ENCODE data around the gene PLAC1.

Gene PLAC1

DNA sequence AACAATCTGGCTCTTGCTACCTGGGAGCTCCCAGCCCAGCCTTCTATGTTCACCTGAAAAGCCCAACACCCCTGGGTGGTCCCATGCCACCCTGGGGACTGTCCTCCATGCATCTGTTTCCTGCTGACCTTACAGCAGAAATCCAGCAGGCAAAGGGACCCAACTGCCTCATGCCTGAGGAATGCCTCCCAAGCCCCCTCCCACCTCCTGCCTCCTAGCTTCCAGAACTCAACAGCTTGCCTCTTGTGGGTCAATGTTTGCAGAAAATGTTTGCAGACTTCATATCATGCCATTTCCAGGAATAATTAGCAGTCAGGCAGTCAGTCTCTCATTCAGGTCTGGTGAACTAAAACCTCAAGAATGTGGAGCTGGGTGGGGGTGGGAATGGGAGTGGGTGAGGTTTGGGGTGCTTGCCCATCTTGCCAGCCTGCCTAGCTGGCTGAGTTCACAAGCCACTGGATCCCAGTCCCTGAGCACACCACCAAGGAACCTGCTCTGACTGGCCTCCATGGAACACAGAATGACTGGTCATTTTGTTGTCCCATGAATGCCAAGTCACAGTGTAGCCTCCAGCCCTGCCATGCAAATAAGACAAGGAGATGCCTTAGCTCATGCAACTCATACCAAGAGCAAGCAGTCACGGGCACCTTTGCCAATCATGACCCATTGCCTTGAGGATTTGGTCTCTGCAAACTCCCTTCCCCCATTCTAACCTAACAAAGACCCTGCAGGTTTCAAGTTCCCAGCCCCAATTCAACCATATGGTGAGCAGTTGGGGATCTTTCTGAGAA, 12.1 kb upstream of the PLAC1 start:
- no peak for DNase-seq (ENCODE audit: low read depth, low spot score)

DNA sequence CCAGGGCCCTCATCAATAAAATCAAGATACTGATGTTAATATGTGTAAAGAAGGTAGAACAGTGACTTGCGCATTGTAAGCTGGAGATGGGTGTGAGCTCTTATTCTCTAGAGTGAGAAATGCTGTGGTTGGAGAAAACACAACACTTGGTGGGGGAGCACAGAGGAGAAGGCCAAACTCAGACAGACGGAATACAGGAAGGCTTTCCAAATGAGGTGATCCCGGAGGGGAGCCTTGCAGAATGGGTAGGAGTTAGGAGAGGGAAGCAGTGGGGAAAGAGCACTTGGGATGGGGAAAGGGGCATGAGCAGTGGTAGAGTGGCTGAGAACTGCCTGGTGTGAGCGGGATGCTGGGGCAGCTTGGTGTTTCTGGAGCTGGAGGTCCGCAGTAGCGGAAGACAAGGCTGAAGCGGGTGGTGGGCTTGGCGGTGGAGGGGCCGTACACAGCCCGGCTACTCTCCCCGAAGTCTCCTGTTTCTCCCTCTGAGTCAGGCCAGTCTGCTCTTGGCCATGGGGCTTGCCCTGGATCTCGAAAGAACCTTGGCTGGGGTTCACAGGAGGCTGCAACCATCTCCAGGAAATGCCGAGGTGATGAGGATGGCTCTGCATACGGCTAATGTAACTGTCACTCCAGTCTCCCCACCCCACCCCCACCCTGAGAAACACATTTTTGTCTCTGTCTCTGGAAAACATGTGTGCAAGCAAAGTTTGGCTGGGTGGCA, 11.3 kb upstream of the PLAC1 start:
- DNase-seq (ENCODE audit: low read depth, low spot score), result no peak

DNA sequence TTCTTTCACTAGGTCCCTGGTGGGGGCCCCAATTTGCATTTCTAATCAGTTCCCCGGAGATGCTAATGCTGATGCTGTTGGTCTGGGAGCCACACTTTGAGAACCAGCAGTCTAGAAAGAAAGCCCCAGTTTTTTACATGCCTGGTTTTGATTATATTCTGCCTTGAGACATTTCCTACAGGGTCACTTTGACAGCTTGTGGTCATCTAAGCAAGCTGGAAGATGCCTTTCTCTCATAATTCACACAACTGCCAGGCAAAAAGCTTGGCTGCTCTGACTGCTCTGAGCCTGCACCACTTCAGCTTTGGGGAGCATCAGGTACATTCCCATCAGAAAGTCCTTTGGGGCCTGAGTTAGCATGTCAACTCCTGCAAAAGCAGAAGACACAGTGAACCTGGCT, 5.9 kb upstream of the PLAC1 start:
- DNase-seq (ENCODE audit: low read depth, low spot score), result no peak

DNA sequence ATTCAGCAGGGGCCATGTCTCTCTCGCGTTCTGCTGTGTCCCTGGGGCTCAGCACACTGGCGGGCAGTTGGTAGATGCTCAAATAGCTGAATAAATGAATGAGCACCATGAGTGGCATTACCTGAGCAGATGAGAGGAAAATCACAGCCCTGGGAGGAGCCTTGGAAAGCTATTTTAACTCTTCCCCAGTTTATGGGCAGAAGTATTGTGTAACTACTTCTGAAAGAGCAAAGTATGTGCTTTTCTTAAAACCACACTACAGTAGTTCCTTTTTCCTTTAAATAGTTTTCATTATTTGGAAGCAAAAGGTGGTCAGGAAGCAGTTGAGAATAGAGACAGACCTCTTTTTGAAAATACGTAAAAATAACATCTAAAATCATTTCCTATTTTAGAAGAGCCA, 3.0 kb upstream of the PLAC1 start:
- DNase-seq (ENCODE audit: low read depth, low spot score), result no peak

DNA sequence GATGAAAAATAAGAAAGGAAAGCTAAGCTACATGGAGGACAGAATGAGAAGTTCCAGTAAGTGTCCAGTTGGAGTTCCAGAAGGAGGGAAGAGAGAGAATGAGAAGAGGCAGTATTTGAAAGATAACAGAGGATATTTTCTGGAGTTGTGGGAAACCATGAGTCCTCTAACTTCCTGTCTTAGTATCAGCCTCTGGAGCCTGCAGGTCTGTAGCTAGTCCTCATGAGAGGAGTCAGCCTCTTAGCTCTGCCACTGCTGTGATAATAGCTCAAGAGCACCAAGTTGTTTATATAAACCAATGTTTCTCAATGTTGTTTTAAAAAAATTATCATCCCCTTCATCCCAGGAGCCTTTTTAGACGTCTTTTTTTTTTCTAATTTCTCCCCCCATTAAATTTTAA, 2.4 kb upstream of the PLAC1 start:
- DNase-seq (ENCODE audit: low read depth, low spot score), result no peak

DNA sequence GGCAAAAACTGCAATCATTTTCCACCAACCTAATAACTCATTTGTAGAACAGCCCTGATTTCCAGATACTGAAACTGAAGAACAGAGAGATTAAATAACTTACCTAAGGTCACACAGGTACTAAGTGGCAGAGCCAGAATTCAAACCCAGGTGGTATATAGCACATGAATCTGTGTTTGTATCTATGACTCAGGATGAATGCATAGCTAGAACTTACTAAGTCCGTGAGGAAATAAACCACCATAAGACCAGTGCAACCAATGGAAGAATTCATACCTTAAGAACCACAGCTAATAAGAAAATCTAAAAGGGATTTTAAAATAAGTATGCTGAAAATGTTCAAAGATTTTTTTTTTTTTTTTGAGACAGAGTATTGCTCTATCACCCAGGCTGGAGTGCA, 1.5 kb upstream of the PLAC1 start:
- DNase-seq (ENCODE audit: low read depth, low spot score), result no peak

DNA sequence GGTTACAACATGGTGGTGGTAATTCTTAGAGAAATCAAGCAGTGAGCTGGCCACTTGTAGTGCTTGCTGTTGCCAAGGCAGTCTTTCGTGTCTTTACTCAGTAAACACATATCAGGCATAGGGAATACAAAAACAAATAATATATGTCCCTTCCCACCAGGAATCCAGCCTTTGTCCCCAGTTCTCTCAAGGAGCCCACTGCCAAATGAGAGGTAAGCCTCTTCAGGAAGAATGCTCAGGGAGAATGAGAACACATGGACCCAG, 421 bp upstream of the PLAC1 start:
- no peak for DNase-seq (ENCODE audit: low read depth, low spot score)

DNA sequence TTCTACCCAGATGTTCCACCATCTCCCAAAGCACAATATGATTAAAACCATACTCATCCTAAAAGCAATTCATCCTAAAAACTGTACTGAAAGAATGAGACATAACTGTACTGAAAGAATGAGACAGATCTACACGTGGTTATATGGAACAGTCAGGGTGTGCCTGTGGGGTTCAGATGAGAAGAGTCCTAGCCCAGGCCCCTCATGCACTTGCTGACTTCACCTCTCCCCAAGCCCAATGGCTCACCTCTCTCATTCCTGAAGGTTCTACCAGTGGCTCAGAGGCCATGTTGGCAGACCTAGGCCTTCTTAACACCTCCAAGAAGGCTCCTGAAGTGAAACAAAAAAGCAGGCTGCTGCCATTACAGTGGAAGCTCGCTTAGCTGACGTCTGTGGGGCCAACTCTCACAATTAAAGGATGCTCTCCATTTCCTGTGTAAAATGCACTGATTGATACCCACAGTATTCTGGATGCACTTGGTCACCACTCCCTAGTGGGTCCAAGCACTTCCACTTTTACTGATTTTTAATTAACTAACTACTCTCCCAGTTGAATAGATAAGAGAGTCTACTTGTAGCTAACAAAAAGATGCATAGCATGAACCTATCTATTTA, 3.8 kb downstream of the PLAC1 start:
- DNase-seq (ENCODE audit: low read depth, low spot score), result no peak

DNA sequence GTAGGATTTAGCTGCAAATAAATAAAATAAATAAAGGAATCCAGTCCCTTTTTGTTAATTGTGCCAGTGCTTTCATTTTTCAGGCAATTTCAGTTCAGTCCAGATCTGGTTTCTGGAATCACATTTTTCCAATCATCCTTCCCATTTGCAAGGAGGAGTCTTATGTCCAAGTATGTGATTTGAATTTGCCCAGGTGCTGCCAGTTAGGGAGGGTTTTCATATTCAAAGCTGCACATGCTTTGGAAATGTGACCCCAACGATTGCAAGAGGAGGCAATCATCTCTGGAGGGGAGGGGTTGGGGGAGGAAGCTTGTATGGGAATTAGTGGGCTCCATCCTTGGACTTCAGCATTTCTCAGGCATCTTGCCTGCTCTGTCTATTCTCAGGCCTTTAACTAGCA, 4.4 kb downstream of the PLAC1 start:
- DNase-seq (ENCODE audit: low read depth, low spot score), result no peak

DNA sequence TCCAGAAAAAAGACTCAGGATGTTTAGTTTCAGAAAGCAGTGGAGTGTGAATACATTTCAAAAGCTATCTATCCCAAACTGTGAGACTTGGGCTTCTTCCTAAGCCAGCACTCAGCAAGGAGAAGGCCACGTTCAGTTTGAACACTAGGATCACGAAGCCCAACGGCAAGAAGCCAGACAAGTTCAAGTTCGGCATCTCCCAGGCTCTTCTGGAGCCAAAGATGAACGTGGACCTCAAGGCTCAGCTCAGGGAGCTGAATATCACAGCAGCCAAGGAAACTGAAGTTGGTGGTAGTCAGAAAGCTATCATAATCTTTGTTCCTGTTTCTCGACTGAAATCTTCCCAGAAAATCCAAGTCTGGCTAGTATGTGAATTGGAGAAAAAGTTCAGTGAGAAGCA, 7.6 kb downstream of the PLAC1 start:
- DNase-seq (ENCODE audit: low read depth, low spot score), result no peak

DNA sequence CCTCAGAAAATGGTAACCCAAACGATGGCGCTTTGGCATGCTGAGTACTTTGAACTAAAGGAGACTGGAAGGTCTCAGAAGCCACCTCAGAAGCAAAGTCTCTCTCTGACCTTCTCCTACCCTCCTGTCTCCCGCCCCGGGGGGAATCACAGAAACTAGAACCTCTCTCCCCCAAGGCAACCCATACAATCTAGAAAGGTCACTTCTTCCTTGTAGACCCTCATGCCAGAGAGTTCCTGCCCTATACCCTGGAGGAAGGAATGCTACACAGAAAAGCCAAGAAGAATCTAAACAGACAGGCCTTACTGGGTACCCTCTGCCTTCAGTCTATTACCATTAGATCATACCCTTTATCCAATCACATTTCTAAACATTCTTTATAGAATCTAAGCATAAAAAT, 8.5 kb downstream of the PLAC1 start:
- DNase-seq (ENCODE audit: low read depth, low spot score), result no peak

DNA sequence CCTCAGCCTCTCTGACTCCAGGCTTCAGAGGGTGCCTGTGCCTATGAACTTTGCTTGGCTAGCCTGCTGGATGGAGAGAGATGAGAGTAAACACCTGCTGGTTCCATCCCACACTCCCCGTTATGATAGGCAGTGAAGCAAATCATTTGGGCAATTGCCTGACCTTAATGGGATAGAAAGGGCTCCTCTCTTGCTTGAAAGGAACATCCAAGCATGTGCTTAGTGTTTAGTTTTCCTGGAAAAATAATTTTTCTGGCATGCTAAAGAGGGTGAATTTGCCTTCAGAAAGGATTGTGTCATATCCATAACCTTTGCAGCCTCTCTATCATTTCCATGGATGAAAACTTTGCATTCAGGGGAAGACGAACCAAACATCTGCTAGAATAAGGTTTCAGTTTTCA, 10.8 kb downstream of the PLAC1 start:
- no peak for DNase-seq (ENCODE audit: low read depth, low spot score)

DNA sequence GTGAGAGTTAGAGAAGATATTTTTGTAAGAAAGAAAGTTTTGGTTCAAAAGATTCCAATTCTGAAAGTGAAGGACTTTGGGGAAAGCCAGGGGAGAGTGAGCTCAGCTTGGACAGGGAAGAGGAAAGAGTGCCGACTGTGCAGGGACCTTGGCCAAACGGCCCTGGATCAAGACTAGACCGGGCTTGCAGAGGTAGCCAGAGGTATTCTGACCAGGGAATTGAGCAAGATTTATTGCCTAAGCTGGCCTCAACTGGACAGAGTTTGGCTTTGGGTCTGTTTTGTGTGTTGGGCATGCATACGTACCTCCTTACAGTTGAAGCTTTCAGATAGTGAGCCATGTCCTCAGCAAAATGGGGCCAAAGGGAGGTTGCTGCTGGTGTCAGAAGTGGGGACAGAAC, 11.6 kb downstream of the PLAC1 start:
- DNase-seq (ENCODE audit: low read depth, low spot score), result no peak

DNA sequence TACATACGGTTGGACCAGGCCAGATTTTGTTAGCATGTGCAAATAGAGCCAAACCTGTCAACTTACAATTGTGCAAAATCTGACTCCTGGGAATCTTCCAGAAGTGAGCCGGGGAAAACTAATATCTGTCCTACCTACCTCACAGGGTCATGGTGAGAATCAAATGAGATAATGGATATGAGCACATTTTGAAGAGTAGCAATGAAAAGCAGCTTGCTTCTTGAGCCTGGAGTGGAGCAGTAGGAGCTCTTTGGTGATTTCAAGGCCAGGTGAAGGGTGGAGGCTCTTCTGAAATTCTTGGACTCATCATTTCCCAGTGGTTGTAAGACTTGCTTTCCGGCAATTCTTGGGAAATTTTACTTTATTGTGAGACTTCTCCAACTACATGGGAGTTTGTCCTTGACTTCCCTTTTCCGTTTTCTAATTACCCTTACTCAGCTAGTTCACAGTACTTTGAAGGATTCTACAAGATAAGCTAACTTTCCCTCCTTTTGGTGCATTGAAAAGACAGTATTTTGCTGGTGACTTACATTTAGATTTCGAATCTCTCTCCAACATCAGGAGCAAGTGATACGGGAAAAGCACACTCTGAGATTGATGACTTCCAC, 12.2 kb downstream of the PLAC1 start:
- DNase-seq (ENCODE audit: low read depth, low spot score), result no peak

DNA sequence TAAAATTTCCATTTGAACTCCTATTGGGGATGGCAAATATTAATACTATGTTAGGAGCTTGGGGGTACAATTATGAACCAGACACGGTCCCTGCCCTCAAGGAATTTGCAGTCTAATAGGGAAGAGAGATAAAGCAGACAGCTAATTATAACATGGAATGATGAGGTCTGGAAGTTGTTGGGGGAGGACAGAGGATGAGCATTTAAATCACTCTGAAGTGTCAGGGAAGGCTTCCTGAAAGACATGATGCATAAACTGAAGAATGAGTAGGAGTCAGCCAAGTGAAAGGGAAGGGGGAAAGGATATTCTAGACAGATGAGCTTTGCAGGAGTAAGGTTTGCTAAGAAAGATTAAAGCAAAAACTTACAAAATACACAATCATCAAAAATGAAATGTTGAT, 15.9 kb downstream of the PLAC1 start:
- DNase-seq (ENCODE audit: low read depth, low spot score), result no peak

DNA sequence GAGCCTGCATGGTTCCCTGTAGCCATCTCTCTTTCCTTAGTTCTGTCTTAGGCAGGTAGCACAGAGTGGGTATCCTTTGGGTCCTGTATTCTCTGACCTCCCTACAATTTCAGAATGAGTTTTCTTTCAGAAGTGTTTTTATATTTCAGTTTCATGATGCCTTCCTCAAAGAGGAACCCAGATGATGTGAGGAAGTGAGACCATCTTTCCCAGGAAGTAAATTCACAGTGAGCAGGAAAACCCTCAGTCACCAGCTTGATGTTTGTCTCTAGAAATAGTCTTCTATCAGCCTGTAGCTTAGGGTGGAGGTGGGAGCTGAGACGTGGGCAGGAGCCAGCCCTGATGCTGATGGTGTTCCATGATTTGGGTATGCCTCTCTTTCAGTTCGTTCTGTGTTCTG, 16.9 kb downstream of the PLAC1 start:
- no peak for DNase-seq (ENCODE audit: low read depth, low spot score)

DNA sequence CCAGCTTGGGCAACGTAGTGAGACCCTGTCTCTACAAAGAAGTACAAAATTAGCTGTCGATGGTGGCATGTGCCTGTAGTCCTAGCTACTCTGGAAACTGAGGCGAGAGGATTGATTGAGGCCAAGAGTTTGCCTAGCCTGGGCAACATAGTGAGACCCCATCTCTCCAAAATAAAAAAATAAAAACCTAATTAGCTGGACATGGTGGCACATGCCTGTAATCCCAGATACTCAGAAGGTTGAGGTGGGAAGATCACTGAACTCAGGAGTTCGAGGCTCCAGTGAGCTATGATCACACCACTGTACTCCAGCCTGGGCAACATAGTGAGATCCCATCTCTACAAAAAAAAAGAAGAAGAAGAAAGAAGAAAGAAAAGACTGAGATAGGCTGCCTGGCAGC, 17.4 kb downstream of the PLAC1 start:
- DNase-seq (ENCODE audit: low read depth, low spot score), result no peak

DNA sequence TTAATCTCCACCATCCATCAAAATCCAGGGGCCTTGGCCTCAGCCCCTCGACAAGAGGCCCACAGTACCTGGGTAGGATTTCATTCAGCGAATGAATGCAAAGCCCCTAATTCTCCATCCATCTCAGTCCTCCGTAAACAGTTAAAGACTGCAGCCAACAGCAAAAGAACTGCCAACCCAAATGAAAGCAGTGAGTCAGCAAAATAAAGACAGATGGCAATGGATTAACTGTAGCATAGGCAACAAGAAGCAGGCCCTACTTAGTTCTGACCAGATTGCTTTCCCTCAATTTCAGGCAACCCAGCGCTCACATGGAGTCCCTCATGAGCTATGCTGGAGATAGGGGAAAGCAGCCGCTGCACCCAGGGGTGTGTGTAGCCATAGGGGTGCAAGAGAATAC, 21.4 kb downstream of the PLAC1 start:
- no peak for DNase-seq (ENCODE audit: low read depth, low spot score)

DNA sequence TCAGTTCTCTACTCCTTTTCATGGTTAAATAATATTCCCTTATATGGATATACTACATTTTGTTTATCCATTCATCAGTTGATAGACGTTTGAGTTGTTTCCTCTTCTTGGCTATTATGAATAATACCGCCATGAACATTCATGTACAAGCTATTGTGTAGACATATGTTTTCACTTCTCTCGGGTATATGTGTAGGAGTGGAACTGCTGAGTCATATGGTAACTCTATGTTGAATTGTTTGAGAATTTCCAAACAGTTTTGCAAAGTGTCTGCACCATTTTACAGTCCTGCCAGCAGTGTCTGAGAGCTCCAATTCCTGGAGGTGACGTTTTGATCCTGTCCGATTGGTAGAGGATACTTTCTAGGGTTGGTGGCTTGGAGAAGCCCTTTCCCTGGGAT, 23.6 kb downstream of the PLAC1 start:
- DNase-seq (ENCODE audit: low read depth, low spot score), result no peak

DNA sequence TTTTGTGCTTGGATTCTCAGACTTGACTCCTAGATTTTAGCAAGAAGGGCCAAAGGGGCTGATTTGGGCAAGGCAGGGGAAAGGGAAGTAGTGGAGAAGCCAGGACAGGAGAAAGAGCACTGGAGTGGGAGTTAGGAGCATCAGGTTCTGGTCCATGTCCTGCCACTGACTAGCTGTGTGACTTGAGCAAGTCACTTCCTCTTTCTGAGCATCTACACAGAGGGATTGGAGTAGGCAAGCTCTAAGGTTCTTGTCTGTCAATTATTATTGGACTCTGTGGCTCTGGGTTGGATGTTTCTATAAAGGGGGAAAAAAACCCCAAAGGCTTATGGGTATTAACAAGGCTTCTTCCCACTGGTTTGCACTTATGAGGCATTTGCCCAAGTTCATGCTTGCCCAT, 24.4 kb downstream of the PLAC1 start:
- DNase-seq (ENCODE audit: low read depth, low spot score), result no peak

DNA sequence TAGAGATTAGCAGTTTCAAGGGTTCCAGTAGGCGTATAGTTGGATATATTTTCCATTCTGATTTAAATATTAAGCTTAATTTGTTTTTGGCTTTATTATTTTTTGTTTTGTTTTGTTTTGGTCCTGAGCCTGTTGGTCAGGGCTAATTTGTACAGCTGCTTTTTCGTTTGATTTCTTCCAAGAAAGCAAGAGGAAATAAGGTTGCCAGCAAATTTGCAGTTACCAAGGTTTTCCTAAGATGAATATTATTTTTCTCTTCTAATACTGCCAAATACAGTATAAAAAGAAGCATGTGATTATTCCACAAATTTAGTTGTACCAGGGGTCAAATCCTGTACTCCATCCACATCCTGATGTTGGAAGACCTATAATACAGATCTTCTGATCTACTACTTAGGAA, 24.9 kb downstream of the PLAC1 start:
- no peak for DNase-seq (ENCODE audit: low read depth, low spot score)

DNA sequence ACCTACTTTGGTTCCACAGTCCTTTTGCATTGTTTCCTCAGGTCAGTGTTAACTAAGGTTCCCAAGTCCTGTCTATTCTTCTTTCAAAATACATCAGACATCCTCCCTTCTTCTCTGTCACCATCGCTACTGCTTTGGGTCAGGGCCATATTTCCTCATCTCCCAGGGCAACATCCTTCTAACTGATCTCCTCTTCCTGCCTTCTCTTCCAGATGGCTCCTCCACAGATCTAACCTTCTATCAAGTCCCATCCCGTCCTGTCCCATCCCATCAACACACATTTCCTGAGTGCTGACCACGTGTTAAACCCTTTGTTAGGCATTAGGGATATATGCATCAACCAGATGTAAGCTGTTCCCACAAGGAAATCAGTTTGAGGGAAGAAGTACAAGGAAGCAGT, 25.9 kb downstream of the PLAC1 start:
- DNase-seq (ENCODE audit: low read depth, low spot score), result no peak
